Immature natural killer cell (primary cell): ENCODE data around the gene TSGA10IP. TPM values are rescaled to one million over a fixed set of nuclear protein-coding genes. Genes with fewer than 3 reads are reported as not detected.

ENCODE experiments used
- DNase-seq, 3 donors: peaks; one replicate each; pipeline ENCODE4 v3.0.0; 2022; ENCODE audit warnings: mixed read lengths in 1 of 3
- H3K27ac Mint-ChIP-seq, 6 donors: one replicate each; pipeline ENCODE4 v1.8.0; 2020; ENCODE audit warnings: mixed read lengths in 6 of 6, mild to moderate bottlenecking in 5 of 6, inconsistent platforms in 4 of 6, moderate library complexity in 3 of 6
- H3K27me3 Mint-ChIP-seq, 3 donors: one replicate each; pipeline ENCODE4 v1.8.0; 2020 to 2021; ENCODE audit warnings: low read depth in 3 of 3, mild to moderate bottlenecking in 3 of 3, mixed read lengths in 3 of 3, moderate library complexity in 3 of 3, inconsistent platforms in 1 of 3
- H3K36me3 Mint-ChIP-seq, 3 donors: one replicate each; pipeline ENCODE4 v1.8.0; 2020; ENCODE audit warnings: mixed read lengths in 3 of 3, inconsistent platforms in 2 of 3, mild to moderate bottlenecking in 2 of 3
- H3K4me1 Mint-ChIP-seq, 2 donors: one replicate each; pipeline ENCODE4 v1.8.0; 2020; ENCODE audit warnings: inconsistent platforms in 2 of 2, mild to moderate bottlenecking in 2 of 2, mixed read lengths in 2 of 2, moderate library complexity in 1 of 2
- H3K4me3 Mint-ChIP-seq, 5 donors: one replicate each; pipeline ENCODE4 v1.8.0; 2020; ENCODE audit warnings: mild to moderate bottlenecking in 5 of 5, mixed read lengths in 5 of 5, inconsistent platforms in 3 of 5, moderate library complexity in 3 of 5
- H3K9me3 Mint-ChIP-seq, 6 donors: one replicate each; pipeline ENCODE4 v1.8.0; 2020; ENCODE audit warnings: mild to moderate bottlenecking in 6 of 6, mixed read lengths in 6 of 6, inconsistent platforms in 4 of 6, moderate library complexity in 3 of 6
- polyA plus RNA-seq, 3 donors: library from polyadenylated mRNA; unstranded; fragments of 300-500 nt; fragmentation: Illumina TruSeq; gene quantifications; one replicate each; pipeline ENCODE4 v1.2.3, GENCODE V29; 2021

Gene TSGA10IP
- polyA plus RNA-seq, 3 donors from 2014 or later, result not detected

DNA sequence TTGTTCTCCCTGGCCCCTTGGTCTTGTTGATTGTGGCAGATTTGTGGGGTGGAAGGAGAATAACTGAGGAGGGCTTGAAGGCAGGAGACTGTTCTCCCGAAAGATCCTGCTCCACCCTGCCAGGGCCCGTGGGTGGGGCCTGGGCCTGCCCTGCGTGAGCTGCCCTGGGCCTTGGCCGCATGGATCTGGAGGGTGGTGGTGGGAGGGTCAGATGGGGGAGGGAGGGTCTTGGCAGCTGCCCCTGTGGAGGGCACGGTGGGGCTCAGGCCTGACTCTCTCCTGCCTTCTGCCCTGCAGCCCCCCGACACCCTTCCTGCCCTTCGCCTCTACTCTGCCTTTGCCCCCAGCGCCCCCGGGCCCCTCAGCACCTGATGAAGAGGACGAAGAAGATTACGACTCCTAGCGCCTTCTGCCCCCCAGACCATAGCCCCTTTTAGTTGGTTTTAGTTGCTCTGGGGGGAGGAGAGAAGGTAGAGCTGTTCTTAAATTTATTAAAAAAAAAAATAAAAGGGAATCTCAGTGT lies 24.2 kb upstream of the TSGA10IP start:
- Mint-ChIP-seq H3K27ac (peak overlapping the region in 1 of 6 donors; percentile 53), H3K27me3 (peaks cover 2 to 15% (median 7%) of the 10 kb centered on the region in 3 donors), H3K9me3 (peaks cover 0 to 1% (median 0%) of the 10 kb centered on the region in 6 donors)

DNA sequence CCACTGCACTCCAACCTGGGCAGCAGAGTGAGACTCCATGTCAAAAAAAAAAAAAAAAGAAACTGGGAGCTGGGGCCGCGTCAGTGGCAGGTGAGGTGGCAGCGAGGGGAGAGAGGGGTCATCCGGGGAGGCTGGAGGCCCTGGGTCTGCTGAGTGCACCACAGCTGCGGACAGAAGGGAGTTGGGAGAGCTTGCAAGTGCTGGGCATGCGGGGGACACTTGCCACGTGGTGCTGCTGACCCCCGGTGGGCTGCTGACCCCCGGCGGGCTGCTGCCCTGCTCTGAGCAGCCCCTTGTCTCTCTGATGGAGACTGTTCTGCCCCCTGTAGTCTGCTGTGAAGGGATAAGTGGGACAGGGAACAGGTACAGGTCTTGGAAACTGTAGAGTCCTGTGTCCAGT lies 23.4 kb upstream of the TSGA10IP start:
- no peak for DNase-seq
- peaks cover 25 to 36% of the 10 kb centered on the region in 2 donors for H3K4me1 Mint-ChIP-seq
- peaks cover 2 to 15% (median 4%) of the 10 kb centered on the region in 3 donors for H3K27me3 Mint-ChIP-seq
- H3K27ac Mint-ChIP-seq, result peak overlapping the region in 3 of 6 donors; percentile 5 to 47 (median 7)
- peak overlapping the region; percentile 8 to 30 (median 28) for H3K4me3 Mint-ChIP-seq
- H3K9me3 Mint-ChIP-seq, result peaks cover 0 to 1% (median 0%) of the 10 kb centered on the region in 6 donors
- H3K36me3 Mint-ChIP-seq, result peaks cover 8 to 14% (median 13%) of the 10 kb centered on the region in 3 donors

More for the DNA sequence above, 24.2 kb upstream of the TSGA10IP start:
- Mint-ChIP-seq H3K4me3 (peak overlapping the region in 4 of 5 donors; percentile 88 to 95 (median 90)), H3K36me3 (peaks cover 8 to 15% (median 14%) of the 10 kb centered on the region in 3 donors), H3K4me1 (peaks cover 31 to 42% of the 10 kb centered on the region in 2 donors)
- DNase-seq, result no peak

DNA sequence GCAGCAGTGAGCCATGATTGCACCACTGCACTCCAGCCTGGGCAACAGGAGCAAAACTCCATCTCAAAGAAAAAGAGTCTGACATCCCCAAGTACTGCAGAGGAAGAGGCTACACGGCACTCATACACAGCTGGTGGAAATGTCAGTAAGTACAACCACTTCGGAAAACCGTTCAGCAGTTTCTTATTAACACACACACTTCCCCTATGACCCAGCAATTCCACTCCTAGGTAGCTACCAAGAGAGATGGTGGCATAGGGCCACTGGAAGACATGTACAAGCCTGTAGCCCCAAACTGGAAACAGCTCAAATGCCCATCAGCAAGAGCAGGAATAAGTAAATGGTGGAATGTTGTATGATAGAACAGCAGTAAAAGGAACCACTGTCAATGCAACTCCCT lies 22.7 kb upstream of the TSGA10IP start:
- Mint-ChIP-seq H3K27ac (peak overlapping the region in 2 of 6 donors; percentile 5 to 36), H3K4me3 (peak overlapping the region in 4 of 5 donors; percentile 8 to 30 (median 27)), H3K9me3 (peaks cover 0 to 1% (median 0%) of the 10 kb centered on the region in 6 donors), H3K36me3 (peaks cover 8 to 14% (median 11%) of the 10 kb centered on the region in 3 donors), H3K4me1 (peaks cover 27 to 38% of the 10 kb centered on the region in 2 donors), H3K27me3 (peaks cover 2 to 15% (median 3%) of the 10 kb centered on the region in 3 donors)
- DNase-seq, result no peak

DNA sequence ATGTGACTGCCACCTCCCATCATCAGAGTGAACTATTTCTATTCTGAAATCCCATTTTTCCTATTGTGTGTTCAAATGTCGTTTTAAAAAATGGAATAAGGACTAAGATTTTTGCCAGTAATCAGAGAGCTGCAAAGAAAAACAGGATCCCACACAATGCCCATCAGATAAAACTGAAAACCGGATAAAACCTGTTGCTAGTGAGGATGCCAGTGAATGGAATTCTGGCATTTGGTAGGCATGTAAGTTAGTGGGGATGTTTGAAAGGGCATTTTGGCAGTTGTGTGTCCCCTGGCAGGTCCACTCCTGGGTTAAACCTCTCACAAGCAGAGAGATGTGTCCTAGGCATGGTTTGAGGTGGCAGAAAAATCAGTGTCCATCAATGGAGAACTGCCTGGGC lies 19.9 kb upstream of the TSGA10IP start:
- H3K4me3 Mint-ChIP-seq, result no peak overlapping the region
- no peak for DNase-seq
- H3K27me3 Mint-ChIP-seq, result peaks cover 0 to 13% (median 8%) of the 10 kb centered on the region in 3 donors
- H3K36me3 Mint-ChIP-seq, result peaks cover 8 to 14% (median 11%) of the 10 kb centered on the region in 3 donors
- H3K9me3 Mint-ChIP-seq, result peaks cover 0 to 1% (median 0%) of the 10 kb centered on the region in 6 donors
- H3K4me1 Mint-ChIP-seq, result peaks cover 38 to 44% of the 10 kb centered on the region in 2 donors
- H3K27ac Mint-ChIP-seq, result peak overlapping the region in 4 of 6 donors; percentile 16 to 74 (median 59)

DNA sequence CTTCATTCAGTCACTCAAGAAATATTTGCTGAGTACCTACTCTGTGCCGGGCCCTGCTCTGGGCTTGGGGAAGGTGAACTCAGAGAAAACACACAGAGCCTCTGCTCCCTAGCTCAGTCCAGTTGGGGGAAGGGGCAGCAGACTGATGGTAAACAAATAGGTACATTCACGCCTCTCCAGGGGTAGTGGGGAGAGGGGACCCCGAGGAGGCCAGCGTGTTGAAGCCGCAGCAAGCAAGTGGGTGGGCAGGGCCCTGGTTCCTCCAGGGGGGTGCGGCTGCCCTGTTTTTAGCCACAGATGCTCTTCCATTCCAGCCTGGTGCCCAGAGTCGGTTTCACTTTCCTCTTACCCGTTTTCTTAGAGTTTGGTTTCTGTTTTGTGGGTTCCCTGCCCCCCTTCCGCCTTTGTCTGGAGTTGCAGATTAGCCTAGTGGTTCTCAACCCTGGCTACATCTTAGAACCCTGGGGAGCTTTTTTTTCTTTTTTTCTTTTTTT lies 17.3 kb upstream of the TSGA10IP start:
- peaks cover 4 to 5% (median 5%) of the 10 kb centered on the region in 3 donors for H3K36me3 Mint-ChIP-seq
- H3K4me1 Mint-ChIP-seq, result peaks cover 29 to 35% of the 10 kb centered on the region in 2 donors
- H3K9me3 Mint-ChIP-seq, result no peaks in the 10 kb centered on the region
- H3K27me3 Mint-ChIP-seq, result peaks cover 0 to 10% (median 9%) of the 10 kb centered on the region in 3 donors
- peak; percentile 82 to 84 (median 83) for DNase-seq
- H3K4me3 Mint-ChIP-seq, result peak overlapping the region; percentile 78 to 88 (median 81)
- peak overlapping the region; percentile 89 to 97 (median 95) for H3K27ac Mint-ChIP-seq

DNA sequence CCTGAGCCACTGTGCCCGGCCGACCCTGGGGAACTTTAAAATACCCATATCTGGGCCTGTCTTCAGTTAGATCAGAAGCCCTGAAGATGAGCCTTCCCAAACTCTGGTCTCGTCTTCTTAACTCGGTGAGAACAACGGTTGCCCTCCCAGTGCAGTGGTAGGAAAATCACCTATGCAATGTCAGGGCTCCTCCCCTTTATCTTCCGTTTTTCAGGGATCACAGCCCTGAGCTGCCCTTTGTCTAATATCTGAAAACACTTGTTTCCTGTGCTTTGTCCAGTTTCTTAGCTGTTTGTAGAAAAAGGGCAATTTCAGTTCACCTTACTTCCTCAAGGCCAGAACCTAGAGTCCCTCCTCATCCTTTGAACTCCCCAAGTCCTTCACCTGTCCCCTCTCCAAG lies 16.6 kb upstream of the TSGA10IP start:
- H3K4me1 Mint-ChIP-seq, result peaks cover 28 to 35% of the 10 kb centered on the region in 2 donors
- no peaks in the 10 kb centered on the region for H3K9me3 Mint-ChIP-seq
- H3K36me3 Mint-ChIP-seq, result no peaks in the 10 kb centered on the region
- DNase-seq, result no peak
- H3K4me3 Mint-ChIP-seq, result peak overlapping the region; percentile 78 to 88 (median 81)
- H3K27ac Mint-ChIP-seq, result peak overlapping the region; percentile 89 to 97 (median 95)
- peaks cover 0 to 10% (median 9%) of the 10 kb centered on the region in 3 donors for H3K27me3 Mint-ChIP-seq

DNA sequence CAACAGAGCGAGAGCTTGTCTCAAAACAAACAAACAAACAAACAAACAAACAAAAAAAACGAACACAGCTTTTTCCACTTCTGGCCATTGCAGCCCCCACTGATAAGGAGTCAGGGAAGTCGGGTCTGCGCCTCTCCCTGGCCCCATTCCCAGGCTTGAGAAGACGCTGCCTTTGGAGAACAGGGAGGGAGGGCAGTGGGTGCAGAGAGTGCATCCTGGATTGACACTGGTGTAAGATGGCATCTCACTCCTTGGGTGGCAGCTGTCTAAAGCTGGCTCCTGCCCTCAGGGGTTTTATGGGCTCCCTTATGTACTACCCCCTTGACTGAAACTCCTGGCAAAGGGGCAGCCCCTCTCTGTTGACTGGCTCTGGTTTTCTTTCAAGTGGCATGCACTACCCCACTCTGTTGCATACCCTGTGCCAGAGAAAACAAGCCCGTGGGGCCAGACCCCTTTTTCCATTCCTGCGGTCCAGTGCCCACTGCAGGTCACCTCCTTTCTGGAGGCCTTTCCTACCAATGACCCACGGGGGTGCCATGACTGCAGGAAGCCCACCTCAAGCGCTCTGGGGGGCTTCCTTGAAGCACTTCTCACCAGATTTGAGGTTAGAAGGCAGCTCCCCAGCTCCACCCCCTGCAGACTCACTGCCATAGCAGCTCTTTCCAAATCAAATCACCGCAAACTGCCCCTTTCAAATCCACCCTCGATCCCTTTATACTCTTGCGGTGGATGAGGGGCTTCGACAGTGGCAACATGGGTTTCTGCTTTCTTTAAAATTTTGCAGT lies 13.3 kb upstream of the TSGA10IP start:
- peaks cover 2 to 10% (median 9%) of the 10 kb centered on the region in 3 donors for H3K27me3 Mint-ChIP-seq
- peak overlapping the region in 3 of 6 donors; percentile 13 to 51 (median 19) for H3K27ac Mint-ChIP-seq
- no peak overlapping the region for H3K4me3 Mint-ChIP-seq
- DNase-seq, result no peak
- no peaks in the 10 kb centered on the region for H3K9me3 Mint-ChIP-seq
- H3K4me1 Mint-ChIP-seq, result peaks cover 26 to 33% of the 10 kb centered on the region in 2 donors
- no peaks in the 10 kb centered on the region for H3K36me3 Mint-ChIP-seq

DNA sequence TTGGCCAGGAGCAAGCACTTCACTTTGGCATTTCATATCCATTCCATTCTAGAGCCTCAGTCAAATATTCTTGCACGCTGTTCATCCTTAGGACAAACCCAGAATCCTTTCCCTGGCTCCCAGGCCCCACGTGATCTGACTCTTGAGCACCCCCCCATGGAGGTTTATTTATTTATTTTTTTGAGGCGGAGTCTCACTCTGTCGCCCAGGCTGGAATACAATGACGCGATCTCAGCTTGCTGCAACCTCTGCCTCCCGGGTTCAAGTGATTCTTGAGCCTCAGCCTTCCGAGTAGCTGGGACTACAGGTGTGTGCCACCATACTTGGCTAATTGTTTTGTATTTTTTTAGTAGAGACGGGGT lies 12.7 kb upstream of the TSGA10IP start:
- Mint-ChIP-seq H3K27ac (no peak overlapping the region), H3K4me3 (no peak overlapping the region), H3K9me3 (no peaks in the 10 kb centered on the region), H3K4me1 (peaks cover 20 to 27% of the 10 kb centered on the region in 2 donors), H3K36me3 (no peaks in the 10 kb centered on the region), H3K27me3 (peaks cover 2 to 10% (median 9%) of the 10 kb centered on the region in 3 donors)
- no peak for DNase-seq

DNA sequence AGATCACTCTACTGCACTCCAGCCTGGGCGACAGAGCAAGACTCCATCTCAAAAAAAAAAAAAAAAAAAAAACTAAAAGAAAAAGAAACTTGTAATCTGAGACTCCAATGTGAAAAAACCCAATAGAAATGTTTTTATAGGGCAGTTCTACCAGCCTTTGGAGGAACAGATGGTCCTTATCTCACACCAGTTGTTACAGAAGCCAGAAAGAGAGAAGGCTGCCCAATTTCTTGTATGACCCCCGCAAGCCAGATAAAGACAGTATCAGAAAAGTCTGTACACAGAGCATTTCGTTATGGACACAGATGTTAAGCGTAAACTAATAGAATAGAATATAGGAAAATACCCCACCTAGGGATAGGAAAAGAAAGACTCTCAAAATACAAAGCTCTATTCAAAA lies 11.3 kb upstream of the TSGA10IP start:
- Mint-ChIP-seq H3K9me3 (no peaks in the 10 kb centered on the region), H3K27me3 (peaks cover 0 to 2% (median 2%) of the 10 kb centered on the region in 3 donors), H3K4me1 (peaks cover 5 to 12% of the 10 kb centered on the region in 2 donors), H3K27ac (no peak overlapping the region), H3K36me3 (no peaks in the 10 kb centered on the region), H3K4me3 (no peak overlapping the region)
- DNase-seq, result no peak

DNA sequence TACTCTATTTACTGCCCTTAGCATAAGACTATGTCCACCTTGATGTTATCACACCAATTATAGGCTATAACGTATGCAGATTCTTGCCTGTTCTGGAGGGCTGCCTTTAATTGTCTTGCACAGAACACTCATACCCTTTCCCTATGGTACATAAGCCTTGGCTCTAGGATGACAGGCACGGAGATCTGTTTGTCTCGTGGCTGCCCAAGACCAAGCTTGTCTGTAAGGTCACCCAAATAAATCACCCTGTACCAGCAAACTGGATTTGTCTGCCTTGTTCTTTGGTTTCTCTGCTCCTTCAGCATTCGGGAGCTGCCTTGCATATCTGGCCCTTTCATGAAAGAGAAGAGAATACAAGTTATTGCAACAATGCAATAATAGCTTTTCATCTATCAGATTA lies 7.5 kb upstream of the TSGA10IP start:
- Mint-ChIP-seq H3K9me3 (no peaks in the 10 kb centered on the region), H3K4me1 (no peaks in the 10 kb centered on the region), H3K27ac (no peak overlapping the region), H3K4me3 (no peak overlapping the region), H3K36me3 (no peaks in the 10 kb centered on the region), H3K27me3 (peaks cover 0 to 3% (median 2%) of the 10 kb centered on the region in 3 donors)
- no peak for DNase-seq

DNA sequence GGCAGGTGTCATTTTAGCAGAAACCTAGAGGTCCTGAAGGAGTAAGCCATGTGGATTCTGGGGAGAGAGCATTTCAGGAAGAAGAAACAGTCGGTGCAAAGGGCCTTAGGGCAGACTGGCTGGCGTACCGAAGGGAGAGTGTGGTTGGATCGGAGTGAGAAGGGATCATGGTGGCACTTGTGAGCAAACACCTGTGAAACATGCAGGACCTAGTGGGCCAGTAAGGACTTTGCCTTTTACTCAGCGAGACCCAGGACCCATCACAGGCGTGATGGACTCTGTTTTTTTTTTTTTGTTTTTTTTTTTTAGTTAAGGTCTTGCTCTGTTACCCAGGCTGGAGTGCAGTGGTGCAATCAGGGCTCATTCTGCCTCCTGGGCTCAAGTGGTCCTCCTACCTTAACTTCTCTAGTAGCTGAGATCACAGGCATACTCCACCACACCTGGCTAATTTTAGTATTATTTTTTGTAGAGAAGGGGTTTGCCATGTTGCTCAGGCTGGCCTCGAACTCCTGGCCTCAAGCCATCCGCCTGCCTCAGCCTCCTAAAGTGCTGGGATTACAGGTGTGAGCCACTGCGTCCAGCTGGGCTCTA lies 3.5 kb upstream of the TSGA10IP start:
- H3K27ac Mint-ChIP-seq, result no peak overlapping the region
- H3K9me3 Mint-ChIP-seq, result no peaks in the 10 kb centered on the region
- no peaks in the 10 kb centered on the region for H3K4me1 Mint-ChIP-seq
- no peaks in the 10 kb centered on the region for H3K36me3 Mint-ChIP-seq
- DNase-seq, result no peak
- H3K27me3 Mint-ChIP-seq, result peaks cover 0 to 3% (median 0%) of the 10 kb centered on the region in 3 donors
- H3K4me3 Mint-ChIP-seq, result no peak overlapping the region

DNA sequence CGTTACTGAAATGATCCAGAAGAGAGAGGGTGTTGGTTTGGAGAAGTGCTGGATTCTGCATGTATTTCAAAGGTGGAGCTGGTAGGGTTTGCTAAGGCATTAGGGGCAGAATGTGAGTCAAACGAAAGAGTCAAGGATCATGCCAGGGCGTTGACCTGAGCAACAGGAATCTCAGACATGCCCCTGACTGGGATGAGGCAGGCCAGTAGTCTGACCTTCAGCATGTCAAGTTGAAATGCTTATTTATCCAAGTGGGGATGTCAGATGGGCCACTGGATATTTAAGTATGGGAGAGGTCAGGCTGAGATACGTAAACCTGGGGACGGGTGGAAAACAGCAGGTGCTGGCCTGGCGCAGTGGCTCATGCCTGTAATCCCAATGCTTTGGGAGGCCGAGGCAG lies 2.7 kb upstream of the TSGA10IP start:
- H3K4me1 Mint-ChIP-seq, result no peaks in the 10 kb centered on the region
- H3K27ac Mint-ChIP-seq, result no peak overlapping the region
- H3K36me3 Mint-ChIP-seq, result no peaks in the 10 kb centered on the region
- H3K4me3 Mint-ChIP-seq, result no peak overlapping the region
- H3K27me3 Mint-ChIP-seq, result peaks cover 0 to 5% (median 0%) of the 10 kb centered on the region in 3 donors
- H3K9me3 Mint-ChIP-seq, result no peaks in the 10 kb centered on the region
- DNase-seq, result no peak

DNA sequence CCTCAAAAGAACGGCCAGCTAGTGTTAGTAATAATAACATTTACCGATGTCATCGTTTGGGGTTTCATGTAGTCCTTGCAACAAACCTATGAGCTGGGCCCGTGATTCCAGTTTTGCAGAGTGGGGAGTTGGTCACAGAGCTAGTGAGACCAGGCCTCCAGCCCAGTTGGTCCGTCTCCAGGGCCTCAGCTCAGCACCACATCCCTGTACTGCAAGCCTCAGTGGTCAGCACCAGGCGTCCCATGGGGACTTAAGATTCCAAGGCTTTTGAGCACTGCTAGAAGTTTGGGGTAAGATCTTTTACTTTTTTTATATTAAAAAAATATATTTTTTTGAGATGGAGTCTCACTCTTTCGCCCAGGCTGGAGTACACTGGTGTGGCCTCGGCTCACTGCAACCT lies 1.1 kb upstream of the TSGA10IP start:
- H3K4me3 Mint-ChIP-seq, result no peak overlapping the region
- no peak overlapping the region for H3K27ac Mint-ChIP-seq
- no peaks in the 10 kb centered on the region for H3K4me1 Mint-ChIP-seq
- no peaks in the 10 kb centered on the region for H3K9me3 Mint-ChIP-seq
- peaks cover 0 to 5% (median 0%) of the 10 kb centered on the region in 3 donors for H3K27me3 Mint-ChIP-seq
- no peak for DNase-seq
- H3K36me3 Mint-ChIP-seq, result no peaks in the 10 kb centered on the region

DNA sequence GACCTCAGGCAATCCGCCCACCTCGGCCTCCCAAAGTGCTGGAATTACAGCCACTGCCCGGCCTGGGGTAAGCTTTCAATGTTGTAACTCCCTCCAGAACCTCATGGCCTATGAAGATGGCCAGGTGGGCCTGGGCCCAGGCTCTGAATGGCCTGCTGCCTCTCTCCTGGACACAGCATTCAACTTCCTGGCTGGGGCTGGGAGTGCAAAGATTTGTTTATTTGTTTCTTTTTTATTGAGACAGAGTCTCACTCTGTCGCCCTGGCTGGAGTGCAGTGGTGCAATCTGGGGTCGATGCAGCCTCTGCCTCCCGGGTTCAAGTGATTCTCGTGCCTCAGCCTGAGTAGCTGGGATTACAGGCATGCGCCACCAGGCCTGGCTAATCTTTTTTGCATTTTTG lies 513 bp upstream of the TSGA10IP start:
- Mint-ChIP-seq H3K36me3 (no peaks in the 10 kb centered on the region), H3K27ac (no peak overlapping the region), H3K4me1 (no peaks in the 10 kb centered on the region), H3K4me3 (no peak overlapping the region), H3K27me3 (peaks cover 0 to 5% (median 0%) of the 10 kb centered on the region in 3 donors), H3K9me3 (no peaks in the 10 kb centered on the region)
- DNase-seq, result no peak
